Raji (cell line): ENCODE data around the gene CCDC88C.

Source experiments
- POLR2A ChIP-seq: IDR thresholded peaks from 2 replicates; pipeline ENCODE4 v1.6.1; 2011; ENCODE audit warnings: low read depth, low read length, control low read depth; ENCODE audit not compliant: insufficient read depth

Gene CCDC88C

GRCh38 chr14:91231446-91231845 lies 186.2 kb downstream of the CCDC88C start:
- TF ChIP-seq POLR2A, result no peak

DNA sequence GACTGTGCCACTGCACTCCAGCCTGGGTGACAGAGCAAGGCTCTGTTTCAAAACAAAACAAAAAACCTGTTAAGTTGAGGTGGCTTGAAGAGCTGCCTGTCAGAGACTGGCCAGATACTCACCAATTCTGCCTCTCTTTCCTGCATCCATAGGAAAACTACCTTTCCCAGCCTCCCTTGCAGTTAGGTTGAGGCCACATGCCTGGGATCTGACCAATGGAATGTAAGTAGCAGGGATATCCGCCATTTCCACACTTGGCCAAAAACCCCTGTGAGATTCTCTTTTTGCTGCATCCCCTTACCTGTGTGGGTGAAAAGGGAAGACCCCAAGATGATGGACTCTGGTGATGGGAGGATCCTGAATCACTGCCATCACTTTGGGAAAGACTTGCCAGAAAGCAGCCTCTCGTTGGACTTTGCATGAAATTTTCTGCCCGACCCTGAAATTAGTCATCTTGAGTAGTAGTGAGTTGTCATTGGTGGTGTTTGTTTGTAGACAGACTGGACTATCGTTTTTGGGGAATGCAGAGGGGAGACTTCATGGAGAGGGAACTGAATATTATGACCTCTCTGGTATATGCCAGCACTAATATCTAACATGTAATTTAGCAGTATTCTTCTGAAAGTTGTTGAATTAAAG lies 187.1 kb downstream of the CCDC88C start:
- no peak for TF ChIP-seq POLR2A

GRCh38 chr14:91229743-91230200 lies 187.8 kb downstream of the CCDC88C start:
- TF ChIP-seq POLR2A, result no peak

DNA sequence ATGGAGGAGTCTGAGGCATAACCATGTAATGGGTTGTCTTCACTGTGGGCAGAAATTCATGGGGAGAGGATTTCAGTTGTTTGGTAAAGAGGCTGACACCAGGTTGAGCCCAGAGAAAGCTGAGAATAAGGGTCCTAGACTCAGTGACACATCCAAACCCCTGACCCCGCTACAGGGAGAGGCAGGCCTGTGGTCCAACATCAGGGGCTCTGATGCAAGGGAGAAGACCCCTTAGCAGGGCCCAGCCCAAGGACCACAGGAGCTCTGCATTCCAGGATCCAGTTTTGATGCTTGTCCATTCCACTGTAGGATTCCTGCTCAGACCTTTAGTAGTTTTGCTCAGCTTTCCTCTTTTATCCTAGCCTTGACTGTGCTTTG lies 188.6 kb downstream of the CCDC88C start:
- no peak for TF ChIP-seq POLR2A

- no peak for TF ChIP-seq POLR2A
Observed at GRCh38 chr14:91228112-91229004, 189.3 kb downstream of the CCDC88C start.

DNA sequence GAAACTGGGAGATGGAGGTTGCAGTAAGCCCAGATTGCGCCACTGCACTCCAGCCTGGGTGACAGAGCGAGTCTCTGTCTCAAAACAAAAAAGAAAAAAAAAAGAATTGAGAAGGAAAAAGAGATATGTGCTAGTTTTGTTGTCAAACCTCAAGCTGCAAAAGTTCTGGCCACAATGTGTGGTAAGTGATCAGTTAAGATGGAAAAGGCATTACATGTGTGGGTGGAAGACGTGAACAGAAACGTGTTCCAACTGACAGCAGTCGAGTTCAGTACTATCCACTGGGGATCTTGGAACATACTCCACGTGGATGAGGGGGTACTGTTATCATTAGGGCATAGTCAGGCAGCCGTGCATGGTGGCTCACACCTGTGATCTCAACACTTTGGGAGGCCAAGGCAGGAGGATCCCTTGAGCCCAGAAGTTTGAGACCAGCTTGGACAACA lies 190.4 kb downstream of the CCDC88C start:
- no peak for TF ChIP-seq POLR2A

DNA sequence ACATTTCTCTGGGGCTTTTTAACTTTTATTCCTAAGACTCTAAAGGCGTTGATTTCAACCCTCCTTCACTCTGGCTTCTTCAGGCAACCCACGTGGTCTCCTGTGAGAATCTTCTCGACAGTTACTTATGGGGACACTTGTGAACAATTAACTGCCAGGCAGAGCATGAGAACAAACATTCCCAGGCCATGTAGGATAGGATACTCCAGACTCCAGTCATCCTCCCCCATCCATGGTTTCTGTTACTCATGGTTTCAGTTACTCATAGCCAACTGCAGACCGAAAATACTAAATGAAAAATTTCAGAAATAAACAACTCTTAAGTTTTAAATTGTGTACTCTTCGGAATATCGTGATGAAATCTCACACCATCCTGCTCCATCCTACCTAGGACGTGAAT lies 192.6 kb downstream of the CCDC88C start:
- TF ChIP-seq POLR2A, result no peak

- no peak for TF ChIP-seq POLR2A
Observed at GRCh38 chr14:91223028-91223783, 194.4 kb downstream of the CCDC88C start.
